Midbrain (tissue), 1 donor: ENCODE results near the gene GREB1.

ENCODE experiments used
- DNase-seq: peaks from one replicate; lab custom pipeline; 2025; lab: John Stamatoyannopoulos, UW

GREB1 gene

GRCh38 chr2:11533278-11534070, at the start of gene GREB1:
Gene GREB1 (plus strand): TSS chr2:11534045. CDS start chr2:11556615, 22,570 bp downstream.
- DNase-seq: no peak

DNA sequence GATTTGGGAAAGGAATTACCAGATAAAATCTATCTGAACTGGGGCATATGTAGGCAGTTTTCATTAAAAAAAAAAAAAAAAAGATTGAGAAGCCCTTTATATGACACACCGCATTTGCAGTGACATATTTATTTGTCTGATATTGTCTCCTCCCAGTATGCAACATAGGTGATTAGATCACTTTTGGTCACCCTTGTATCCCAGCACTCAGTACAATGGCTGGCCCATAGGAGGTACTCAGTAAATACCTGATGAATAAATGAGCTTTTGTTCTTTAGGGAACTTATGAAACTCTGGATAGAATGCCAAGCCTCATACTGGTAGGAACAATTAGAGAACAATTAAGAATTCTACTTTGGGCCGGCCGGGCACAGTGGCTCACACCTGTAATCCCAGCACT, 45.0 kb upstream of the GREB1 start:
- no peak for DNase-seq

GRCh38 chr2:11490194-11490593, 43.7 kb upstream of the GREB1 start:
- no peak for DNase-seq

DNA sequence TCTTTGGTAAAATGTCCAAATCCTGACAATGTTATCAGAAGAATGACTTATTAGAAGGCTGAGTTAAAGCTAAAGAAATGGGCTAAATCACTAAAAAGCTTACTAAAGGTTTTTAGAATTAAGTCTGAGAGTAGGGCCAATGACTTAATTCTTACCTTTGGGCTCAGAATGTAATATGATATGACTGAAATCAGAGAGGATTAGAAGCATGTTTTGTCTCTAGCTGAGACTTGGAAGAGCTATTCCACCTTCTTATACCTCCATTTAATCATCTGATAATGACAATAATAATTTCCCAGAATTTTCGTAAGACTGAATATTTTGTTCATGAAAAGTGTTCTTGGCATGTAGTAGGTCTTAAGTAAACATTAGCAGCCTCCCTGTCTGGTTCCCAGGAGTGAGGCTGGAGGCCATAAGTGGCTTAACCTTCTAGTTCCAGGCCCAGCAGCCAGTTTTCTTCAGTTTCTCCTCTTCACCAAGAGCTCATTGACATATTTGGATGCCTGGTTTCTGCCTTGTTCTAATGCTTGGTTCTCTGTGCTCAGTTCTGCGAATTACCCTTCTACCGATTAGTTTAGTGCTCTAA, 42.4 kb upstream of the GREB1 start:
- DNase-seq: no peak

GRCh38 chr2:11492244-11492643, 41.6 kb upstream of the GREB1 start:
- DNase-seq: no peak

- no peak for DNase-seq
These were observed 41.1 kb upstream of the GREB1 start for GRCh38 chr2:11492720-11493119.

- no peak for DNase-seq
These were observed 40.6 kb upstream of the GREB1 start for GRCh38 chr2:11493282-11493681.

DNA sequence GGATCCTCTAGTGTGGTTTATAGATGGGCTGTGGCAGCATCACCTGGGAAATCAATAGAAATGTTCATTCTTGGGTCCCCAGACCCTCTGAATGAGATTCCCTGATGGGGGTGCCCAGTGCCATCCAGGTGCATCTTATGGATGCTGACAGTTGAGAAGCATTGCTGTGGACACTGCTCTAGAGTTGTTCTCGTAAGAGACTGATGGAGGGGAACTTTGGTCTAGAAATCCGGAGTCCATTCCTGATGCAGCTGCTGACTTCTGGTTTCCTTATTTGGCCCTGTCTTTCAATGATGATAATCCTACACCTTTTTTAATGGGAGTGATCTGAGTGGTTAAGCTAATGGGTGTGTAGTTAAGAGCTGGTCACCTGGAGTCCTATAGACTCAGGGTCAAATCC, 39.5 kb upstream of the GREB1 start:
- no peak for DNase-seq

DNA sequence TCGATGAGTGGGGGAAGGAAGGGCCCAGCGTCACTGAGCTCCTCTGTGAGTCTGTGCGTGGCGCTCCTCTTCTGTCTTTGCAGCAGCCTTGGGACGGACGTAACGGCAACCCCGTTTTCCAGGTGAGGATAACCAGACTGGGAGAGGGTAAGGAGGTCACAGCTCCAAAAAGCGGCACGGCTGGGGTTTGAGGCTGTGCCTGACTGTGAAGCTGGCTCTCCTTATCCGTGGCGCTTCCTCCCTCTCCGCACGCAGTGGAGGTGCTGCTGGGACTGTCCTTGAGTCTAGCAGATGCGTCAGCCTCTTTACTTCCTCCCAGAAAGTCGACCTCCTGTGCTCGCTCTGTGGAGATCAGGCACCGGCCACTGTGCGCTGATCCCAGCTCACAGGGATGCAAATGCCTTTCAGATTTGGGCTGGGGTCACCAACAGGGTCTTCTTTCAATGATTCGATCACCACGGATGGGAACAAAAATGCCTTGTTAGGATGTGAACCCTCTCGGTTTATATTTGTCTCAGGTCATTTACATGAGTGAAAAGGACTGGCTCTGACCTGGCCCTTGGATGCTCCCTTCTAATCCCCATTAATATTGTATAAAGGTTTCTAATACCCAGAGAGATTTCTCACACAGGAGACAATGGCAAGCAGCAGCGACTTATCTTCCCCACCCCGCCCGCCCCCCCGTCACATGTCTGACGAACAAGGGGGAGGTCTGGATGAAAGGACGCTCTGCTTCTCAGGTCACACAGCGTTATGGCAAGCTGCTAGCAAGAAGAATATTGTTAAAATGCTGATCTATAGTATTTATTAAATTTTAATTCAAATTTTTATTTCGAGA, 37.8 kb upstream of the GREB1 start:
- DNase-seq: peak; percentile 23

DNA sequence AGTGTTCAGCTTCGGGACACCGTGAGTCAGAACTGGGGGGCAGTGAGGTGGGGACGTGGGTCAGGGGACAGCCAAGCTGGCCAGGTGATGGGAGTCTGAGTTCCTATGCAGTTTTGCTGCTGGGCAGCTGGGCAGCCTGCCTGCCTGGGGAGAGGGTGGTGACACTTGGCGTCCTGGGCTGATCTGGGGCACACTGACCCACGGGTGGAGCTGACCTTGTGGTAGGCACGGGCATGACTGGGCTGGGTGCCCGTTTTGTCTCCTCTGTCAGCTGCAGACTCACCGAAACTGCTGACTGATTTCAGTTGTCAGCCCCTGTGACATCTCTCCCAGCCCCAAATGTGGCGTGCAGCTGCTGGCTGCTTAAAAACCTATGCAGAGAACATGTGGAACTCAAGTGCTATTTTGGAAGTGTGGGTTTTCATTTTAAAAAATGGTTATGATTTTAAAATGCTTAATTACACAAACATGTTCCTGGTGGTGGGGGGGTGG, 35.3 kb upstream of the GREB1 start:
- DNase-seq: peak; percentile 59

GRCh38 chr2:11499081-11499743, 34.6 kb upstream of the GREB1 start:
- DNase-seq: peak; percentile 59

DNA sequence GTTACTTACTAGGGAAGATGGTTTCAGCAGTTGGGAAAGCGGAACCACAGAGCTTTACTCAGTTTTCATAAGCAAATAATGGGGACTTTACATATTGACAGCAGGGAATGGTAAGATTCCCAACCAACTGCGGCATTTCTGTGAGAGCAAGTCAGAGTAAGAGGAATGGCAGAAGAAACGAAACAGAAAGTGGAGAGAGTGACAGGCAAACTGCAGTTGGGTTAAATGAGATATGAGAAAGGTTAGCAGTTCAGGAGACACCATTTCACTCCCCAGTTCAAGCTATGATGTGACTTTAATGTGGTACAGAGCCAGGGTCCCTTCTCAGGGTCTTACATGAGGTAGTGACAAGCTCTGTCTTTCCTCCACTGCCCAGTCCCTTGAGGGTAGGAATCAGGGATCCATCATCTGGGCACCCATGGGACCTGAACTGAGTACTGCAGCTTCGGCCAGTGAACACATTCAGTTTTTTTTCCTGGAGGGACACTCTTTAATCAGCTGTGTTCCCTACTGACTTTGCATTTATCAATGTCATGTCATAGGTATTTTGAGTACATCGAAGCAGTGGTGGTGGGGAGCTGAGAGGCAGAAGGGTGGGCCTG, 33.0 kb upstream of the GREB1 start:
- no peak for DNase-seq

GRCh38 chr2:11502740-11503292, 31.0 kb upstream of the GREB1 start:
- no peak for DNase-seq

GRCh38 chr2:11503354-11503927, 30.4 kb upstream of the GREB1 start:
- DNase-seq: no peak

DNA sequence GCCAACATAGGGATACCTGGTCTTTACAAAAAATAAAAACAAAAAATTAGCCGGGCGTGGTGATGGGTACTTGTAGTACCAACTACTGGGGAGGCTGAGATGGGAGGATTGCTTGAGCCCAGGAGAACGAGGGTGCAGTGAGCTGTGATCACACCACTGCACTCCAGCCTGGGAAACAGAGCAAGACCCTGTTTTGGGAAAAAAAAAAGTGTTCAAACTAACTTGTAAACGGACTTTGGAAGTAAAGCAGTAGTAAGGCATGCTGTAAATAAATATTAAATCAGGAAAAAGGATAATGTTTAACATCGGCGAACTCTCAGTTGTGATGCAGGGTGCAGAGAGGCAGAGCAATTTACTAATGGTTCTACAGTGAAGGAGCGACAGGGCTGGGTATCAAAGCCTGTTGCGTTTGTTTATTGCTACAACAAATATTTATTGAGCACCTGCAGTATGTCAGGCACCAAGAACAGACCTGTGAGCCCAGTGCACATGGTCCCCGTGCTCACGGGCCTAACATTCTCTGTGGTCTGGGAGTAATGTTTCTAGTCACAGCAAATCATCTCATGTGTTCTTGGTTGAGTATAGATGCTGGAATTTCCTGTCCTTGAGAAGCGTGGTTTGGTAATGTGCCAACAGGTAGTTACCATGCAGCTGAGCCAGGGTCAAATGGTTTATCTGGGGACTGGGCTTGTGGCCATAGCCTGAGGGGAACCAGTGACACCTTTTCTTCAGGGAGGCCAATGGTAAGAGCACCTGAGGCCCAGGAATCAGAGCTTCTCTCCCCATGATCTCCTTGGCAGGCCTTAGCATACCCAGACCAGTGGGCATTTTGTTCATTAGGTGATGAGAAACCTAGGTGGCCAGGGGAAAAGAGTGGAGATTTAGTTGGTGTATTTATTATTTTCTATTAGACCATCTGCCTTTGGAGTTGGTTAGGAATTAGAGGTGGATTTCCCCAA, 27.9 kb upstream of the GREB1 start:
- no peak for DNase-seq

- DNase-seq: no peak
These were observed 27.3 kb upstream of the GREB1 start for GRCh38 chr2:11506611-11506969.

GRCh38 chr2:11507517-11507916, 26.3 kb upstream of the GREB1 start:
- DNase-seq: no peak

- DNase-seq: peak; percentile 45
These were observed 25.6 kb upstream of the GREB1 start for GRCh38 chr2:11508279-11508678.

DNA sequence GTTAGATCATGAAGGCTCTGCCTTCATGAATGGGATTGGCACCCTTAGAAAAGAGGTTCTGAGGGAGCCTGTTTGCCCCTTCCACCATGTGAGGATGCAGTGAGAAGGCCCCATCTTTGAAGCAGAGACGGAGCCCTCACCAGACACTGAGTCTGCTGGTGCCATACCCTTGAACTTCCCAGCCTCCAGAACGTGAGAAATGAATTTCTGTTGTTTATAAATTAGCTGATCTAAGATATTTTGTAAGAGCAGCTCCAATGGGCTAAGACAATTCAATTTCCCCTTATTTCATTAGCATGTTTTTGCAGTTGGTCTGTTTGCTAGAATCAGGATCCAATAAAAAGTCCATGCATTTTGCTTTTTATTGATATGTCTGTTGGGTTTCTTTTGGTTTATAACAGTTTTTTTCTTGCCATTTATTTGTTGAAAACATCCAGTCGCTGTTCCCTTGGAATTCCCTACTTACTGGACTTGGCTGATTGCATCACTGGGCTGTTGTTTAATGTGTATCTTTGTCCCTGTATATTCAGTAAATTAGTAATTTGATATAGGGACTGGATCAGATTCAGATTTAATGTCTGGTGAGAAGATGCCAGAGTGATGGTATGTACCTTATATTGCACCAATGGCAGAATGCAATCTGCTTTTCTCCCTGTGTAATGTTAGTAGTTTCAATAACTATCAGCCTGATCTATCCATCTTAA, 24.0 kb upstream of the GREB1 start:
- no peak for DNase-seq
